Neural progenitor cell (in vitro differentiated cells): ENCODE results near the gene HEATR5A. TPM values are rescaled to one million over a fixed set of nuclear protein-coding genes. Genes with fewer than 3 reads are reported as not detected.
"Not testable (repeated sequence)": the region's sequence is repeated elsewhere in the genome, so short reads cannot be mapped to it uniquely, and the experiment has no call there.

Source experiments
- DNase-seq: peaks from one replicate; pipeline ENCODE4 v3.0.0-alpha.2; 2016; ENCODE audit warnings: low spot score
- H2AFZ ChIP-seq: fragments of 200-600 bp; sonication (generic); replicated peaks from 2 replicates; pipeline ENCODE4 v1.6.1; 2016; ENCODE audit warnings: antibody characterized with exemption
- H3F3A ChIP-seq: fragments of 200-600 bp; sonication (generic); 2 replicates; pipeline ENCODE4 v1.6.1; 2016; ENCODE audit warnings: antibody characterized with exemption, low read depth
- H3K27ac ChIP-seq: fragments of 200-600 bp; sonication (generic); 2 replicates; pipeline ENCODE4 v1.5.1; 2016; ENCODE audit warnings: mild to moderate bottlenecking
- H3K27me3 ChIP-seq: fragments of 200-600 bp; sonication (generic); 2 replicates; pipeline ENCODE4 v1.6.1; 2016; ENCODE audit warnings: mild to moderate bottlenecking, moderate library complexity
- H3K36me3 ChIP-seq: fragments of 200-600 bp; sonication (generic); 2 replicates; pipeline ENCODE4 v1.5.1; 2016
- H3K4me1 ChIP-seq: fragments of 200-600 bp; sonication (generic); 2 replicates; pipeline ENCODE4 v1.6.1; 2016; ENCODE audit warnings: mixed run types
- H3K4me2 ChIP-seq: fragments of 200-600 bp; sonication (generic); 2 replicates; pipeline ENCODE4 v1.6.1; 2016
- H3K4me3 ChIP-seq: fragments of 200-600 bp; sonication (generic); 2 replicates; pipeline ENCODE4 v1.5.1; 2016
- H3K79me2 ChIP-seq: fragments of 200-600 bp; sonication (generic); 2 replicates; pipeline ENCODE4 v1.6.1; 2016; ENCODE audit warnings: low read depth
- H3K9ac ChIP-seq: fragments of 200-600 bp; sonication (generic); 2 replicates; pipeline ENCODE4 v1.6.1; 2016
- H3K9me3 ChIP-seq: fragments of 200-600 bp; sonication (generic); 2 replicates; pipeline ENCODE4 v1.5.1; 2016; ENCODE audit warnings: low read depth
- H4K20me1 ChIP-seq: fragments of 200-600 bp; sonication (generic); 2 replicates; pipeline ENCODE4 v1.6.1; 2016; ENCODE audit warnings: low read depth
- H3K27ac Mint-ChIP-seq: 3 replicates; pipeline ENCODE4 v1.8.0; 2021; ENCODE audit warnings: mixed read lengths
- H3K27me3 Mint-ChIP-seq: 2 replicates; pipeline ENCODE4 v1.8.0; 2022; ENCODE audit warnings: low read depth, mild to moderate bottlenecking, inconsistent platforms, moderate library complexity, mixed read lengths; ENCODE audit not compliant: insufficient read depth
- H3K36me3 Mint-ChIP-seq: 3 replicates; pipeline ENCODE4 v1.8.0; 2021; ENCODE audit warnings: mixed read lengths
- H3K4me1 Mint-ChIP-seq: 3 replicates; pipeline ENCODE4 v1.8.0; 2021; ENCODE audit warnings: mixed read lengths
- H3K4me3 Mint-ChIP-seq: 3 replicates; pipeline ENCODE4 v1.8.0; 2021; ENCODE audit warnings: mild to moderate bottlenecking, moderate library complexity, mixed read lengths
- H3K9me3 Mint-ChIP-seq: 3 replicates; pipeline ENCODE4 v1.8.0; 2020; ENCODE audit warnings: mixed read lengths
- CTCF ChIP-seq: fragments of 200-600 bp; sonication (generic); IDR thresholded peaks from 2 replicates; pipeline ENCODE4 v1.5.1; 2017; ENCODE audit warnings: antibody characterized with exemption, mild to moderate bottlenecking
- EZH2 ChIP-seq: fragments of 200-600 bp; sonication (generic); IDR thresholded peaks from 2 replicates; pipeline ENCODE4 v1.6.1; 2017; ENCODE audit warnings: antibody characterized with exemption, mild to moderate bottlenecking, moderate library complexity
- EZH2phosphoT487 ChIP-seq: fragments of 200-600 bp; sonication (generic); IDR thresholded peaks from 2 replicates; pipeline ENCODE4 v1.6.1; 2017; ENCODE audit warnings: antibody characterized with exemption
- total RNA-seq: library from RNA; depleted of rRNA; stranded (reverse); fragments of >200 nt; gene quantifications from 2 replicates; pipeline ENCODE4 v1.2.3, GENCODE V29; 2015; ENCODE audit warnings: low replicate concordance

Gene HEATR5A
- total RNA-seq, 1 donor from 2014 or later: 34.7 TPM

GRCh38 chr14:31277085-31277484 lies 143.3 kb downstream of the HEATR5A start:
- H3K9ac ChIP-seq: no peak overlapping the region
- H3K79me2 ChIP-seq: no peaks in the 10 kb centered on the region
- Mint-ChIP-seq H3K4me3 (no peak overlapping the region), H3K27me3 (peaks cover 4% of the 10 kb centered on the region), H3K27ac (no peak overlapping the region), H3K36me3 (peaks cover 2% of the 10 kb centered on the region), H3K4me1 (no peaks in the 10 kb centered on the region), H3K9me3 (peaks cover 51% of the 10 kb centered on the region)
- no peaks in the 10 kb centered on the region for H3K36me3 ChIP-seq
- no peaks in the 10 kb centered on the region for H3F3A ChIP-seq
- H3K4me1 ChIP-seq: no peaks in the 10 kb centered on the region
- DNase-seq: no peak
- no peak overlapping the region for H3K4me3 ChIP-seq
- peaks cover 21% of the 10 kb centered on the region for H3K9me3 ChIP-seq
- no peak overlapping the region for H3K27ac ChIP-seq
- no peak overlapping the region for H3K4me2 ChIP-seq
- no peaks in the 10 kb centered on the region for H4K20me1 ChIP-seq
- TF ChIP-seq EZH2phosphoT487: no peak
- TF ChIP-seq EZH2: no peak
- no peak for TF ChIP-seq CTCF
- H3K27me3 ChIP-seq: no peaks in the 10 kb centered on the region
- H2AFZ ChIP-seq: no peak overlapping the region

- H3F3A ChIP-seq, H3K79me2 ChIP-seq, H3K36me3 ChIP-seq, H4K20me1 ChIP-seq, H3K4me1 ChIP-seq, H3K4me2 ChIP-seq, H3K4me1 Mint-ChIP-seq, DNase-seq, H3K27me3 ChIP-seq, H3K27me3 Mint-ChIP-seq, H2AFZ ChIP-seq, H3K27ac ChIP-seq, H3K4me3 Mint-ChIP-seq, H3K36me3 Mint-ChIP-seq, H3K27ac Mint-ChIP-seq, H3K9ac ChIP-seq, H3K4me3 ChIP-seq: not testable (repeated sequence)
- peaks cover 21% of the 10 kb centered on the region for H3K9me3 ChIP-seq
- H3K9me3 Mint-ChIP-seq: peaks cover 49% of the 10 kb centered on the region
These were observed 143.9 kb downstream of the HEATR5A start for GRCh38 chr14:31276417-31276816.

- H3K4me2 ChIP-seq: no peak overlapping the region
- Mint-ChIP-seq H3K27ac (no peak overlapping the region), H3K4me3 (no peak overlapping the region), H3K27me3 (peaks cover 6% of the 10 kb centered on the region), H3K9me3 (peaks cover 45% of the 10 kb centered on the region), H3K36me3 (peaks cover 2% of the 10 kb centered on the region), H3K4me1 (no peaks in the 10 kb centered on the region)
- H3K4me3 ChIP-seq: no peak overlapping the region
- no peaks in the 10 kb centered on the region for H3F3A ChIP-seq
- H3K27me3 ChIP-seq: no peaks in the 10 kb centered on the region
- H3K79me2 ChIP-seq: no peaks in the 10 kb centered on the region
- no peak for TF ChIP-seq EZH2
- TF ChIP-seq CTCF: no peak
- TF ChIP-seq EZH2phosphoT487: no peak
- H2AFZ ChIP-seq: no peak overlapping the region
- no peak for DNase-seq
- no peak overlapping the region for H3K27ac ChIP-seq
- no peaks in the 10 kb centered on the region for H3K4me1 ChIP-seq
- peaks cover 21% of the 10 kb centered on the region for H3K9me3 ChIP-seq
- no peak overlapping the region for H3K9ac ChIP-seq
- H4K20me1 ChIP-seq: no peaks in the 10 kb centered on the region
- H3K36me3 ChIP-seq: no peaks in the 10 kb centered on the region
These were observed 144.6 kb downstream of the HEATR5A start for GRCh38 chr14:31275731-31276130.

- Histone ChIP-seq H3K27ac (no peak overlapping the region), H3K9ac (no peak overlapping the region), H3F3A (no peaks in the 10 kb centered on the region), H4K20me1 (no peaks in the 10 kb centered on the region), H2AFZ (no peak overlapping the region), H3K79me2 (no peaks in the 10 kb centered on the region), H3K9me3 (peaks cover 6% of the 10 kb centered on the region), H3K4me3 (no peak overlapping the region), H3K27me3 (no peaks in the 10 kb centered on the region), H3K36me3 (no peaks in the 10 kb centered on the region), H3K4me1 (no peaks in the 10 kb centered on the region), H3K4me2 (no peak overlapping the region)
- H3K27ac Mint-ChIP-seq: no peak overlapping the region
- no peak for DNase-seq
- H3K36me3 Mint-ChIP-seq: peaks cover 2% of the 10 kb centered on the region
- H3K4me1 Mint-ChIP-seq: no peaks in the 10 kb centered on the region
- peaks cover 9% of the 10 kb centered on the region for H3K27me3 Mint-ChIP-seq
- TF ChIP-seq CTCF: no peak
- no peak for TF ChIP-seq EZH2
- TF ChIP-seq EZH2phosphoT487: no peak
- peaks cover 22% of the 10 kb centered on the region for H3K9me3 Mint-ChIP-seq
- no peak overlapping the region for H3K4me3 Mint-ChIP-seq
These were observed 148.7 kb downstream of the HEATR5A start for GRCh38 chr14:31271648-31272047.
